IPS DF 19.7 (cell line): ENCODE measurements around the gene NUP210.

ENCODE experiments used
- DNase-seq: peaks from one replicate; pipeline ENCODE4 v3.0.0-alpha.2; 2013; ENCODE audit warnings: low read depth, low spot score

NUP210 gene

GRCh38 chr3:13348661-13349396 lies 71.3 kb downstream of the NUP210 start:
- DNase-seq, result no peak

- DNase-seq, result no peak
These were observed 72.0 kb downstream of the NUP210 start for GRCh38 chr3:13348100-13348499.

- no peak for DNase-seq
These were observed 72.7 kb downstream of the NUP210 start for GRCh38 chr3:13347390-13347950.

GRCh38 chr3:13346481-13347389 lies 73.4 kb downstream of the NUP210 start:
- DNase-seq, result peak; percentile 71

GRCh38 chr3:13345772-13346171 lies 74.3 kb downstream of the NUP210 start:
- no peak for DNase-seq

- no peak for DNase-seq
These were observed 74.8 kb downstream of the NUP210 start for GRCh38 chr3:13345284-13345683.

GRCh38 chr3:13344663-13345062 lies 75.5 kb downstream of the NUP210 start:
- DNase-seq, result no peak

GRCh38 chr3:13343601-13344000 lies 76.5 kb downstream of the NUP210 start:
- DNase-seq, result no peak

- no peak for DNase-seq
These were observed 78.8 kb downstream of the NUP210 start for GRCh38 chr3:13341229-13341905.

GRCh38 chr3:13339833-13340232 lies 80.3 kb downstream of the NUP210 start:
- DNase-seq, result no peak

- no peak for DNase-seq
These were observed 81.1 kb downstream of the NUP210 start for GRCh38 chr3:13338996-13339395.

GRCh38 chr3:13338231-13338630 lies 81.9 kb downstream of the NUP210 start:
- no peak for DNase-seq

- no peak for DNase-seq
These were observed 83.5 kb downstream of the NUP210 start for GRCh38 chr3:13336592-13336991.

GRCh38 chr3:13335503-13335902 lies 84.6 kb downstream of the NUP210 start:
- no peak for DNase-seq

GRCh38 chr3:13335059-13335458 lies 85.1 kb downstream of the NUP210 start:
- DNase-seq, result no peak

GRCh38 chr3:13333236-13333897 lies 86.8 kb downstream of the NUP210 start:
- DNase-seq, result no peak

- DNase-seq, result no peak
These were observed 87.4 kb downstream of the NUP210 start for GRCh38 chr3:13332740-13333139.

GRCh38 chr3:13332158-13332557 lies 88.0 kb downstream of the NUP210 start:
- no peak for DNase-seq

GRCh38 chr3:13329746-13330145 lies 90.4 kb downstream of the NUP210 start:
- DNase-seq, result no peak

GRCh38 chr3:13325892-13326443 lies 94.2 kb downstream of the NUP210 start:
- DNase-seq, result no peak
